Fibroblast of lung (primary cell): Measurements from ENCODE around the gene TBC1D17. TPM values are rescaled to one million over a fixed set of nuclear protein-coding genes. Genes with fewer than 3 reads are reported as not detected.

Experiments
- DNase-seq, 2 donors: peaks; one replicate each; pipeline versions ENCODE4 v3.0.0 to v3.0.0-alpha.2; 2010; ENCODE audit warnings: low read depth in 2 of 2
- H2AFZ ChIP-seq: 2 replicates; pipeline ENCODE4 v1.5.1; 2012; ENCODE audit warnings: low read length, control low read depth, inconsistent platforms
- H3K27ac ChIP-seq: 2 replicates; pipeline ENCODE4 v1.5.1; 2011; ENCODE audit warnings: low read length, control low read depth; ENCODE audit not compliant: insufficient read depth
- H3K27me3 ChIP-seq: 2 replicates; pipeline ENCODE4 v1.5.1; 2011; ENCODE audit warnings: mild to moderate bottlenecking, low read length; ENCODE audit not compliant: control insufficient read depth, insufficient read depth
- H3K36me3 ChIP-seq: 2 replicates; pipeline ENCODE4 v1.5.1; 2011; ENCODE audit warnings: low read length; ENCODE audit not compliant: control insufficient read depth, insufficient read depth
- H3K4me1 ChIP-seq: 2 replicates; pipeline ENCODE4 v1.5.1; 2011; ENCODE audit warnings: low read length; ENCODE audit not compliant: control insufficient read depth, insufficient read depth; ENCODE audit errors: extremely low read depth
- H3K4me2 ChIP-seq: 2 replicates; pipeline ENCODE4 v1.5.1; 2011; ENCODE audit warnings: low read length, control low read depth; ENCODE audit not compliant: insufficient read depth; ENCODE audit errors: extremely low read depth
- H3K4me3 ChIP-seq, 4 experiments: fragments of 200-600 bp in 1 of 4; sonication (generic) in 1 of 4; replicated peaks in 1 of 4; 2 replicates each; pipeline ENCODE4 v1.5.1; 2011 to 2016; ENCODE audit warnings: low read length in 4 of 4, low read depth in 3 of 4, mild to moderate bottlenecking in 3 of 4, control low read depth in 2 of 4, inconsistent platforms in 1 of 4, mixed read lengths in 1 of 4; ENCODE audit not compliant: insufficient read depth in 1 of 4; ENCODE audit errors: control extremely low read depth in 1 of 4
- H3K79me2 ChIP-seq: 2 replicates; pipeline ENCODE4 v1.5.1; 2012; ENCODE audit warnings: mild to moderate bottlenecking, low read length, inconsistent platforms; ENCODE audit not compliant: control insufficient read depth, insufficient read depth
- H3K9ac ChIP-seq: 2 replicates; pipeline ENCODE4 v1.5.1; 2011; ENCODE audit warnings: mild to moderate bottlenecking, low read length, control low read depth; ENCODE audit not compliant: insufficient read depth
- H3K9me3 ChIP-seq: 2 replicates; pipeline ENCODE4 v1.5.1; 2012; ENCODE audit warnings: low read depth, low read length; ENCODE audit not compliant: control insufficient read depth, insufficient read depth
- H4K20me1 ChIP-seq: 2 replicates; pipeline ENCODE4 v1.5.1; 2011; ENCODE audit warnings: low read length; ENCODE audit not compliant: control insufficient read depth, insufficient read depth; ENCODE audit errors: extremely low read depth
- CTCF ChIP-seq, 2 donors: IDR thresholded peaks in 1 of 2; conservative IDR thresholded peaks in 1 of 2; 1 replicate in 1 of 2; 2 replicates in 1 of 2; pipeline ENCODE4 v1.5.1; 2011 to 2012; ENCODE audit warnings: low read length in 2 of 2, control low read depth in 1 of 2, inconsistent platforms in 1 of 2, low read depth in 1 of 2, mild to moderate bottlenecking in 1 of 2
- EZH2 ChIP-seq: IDR thresholded peaks from 2 replicates; pipeline ENCODE4 v1.5.1; 2012; ENCODE audit warnings: low read length, control low read depth, mild to moderate bottlenecking; ENCODE audit errors: missing control alignments
- polyA plus RNA-seq, 2 donors: library from polyadenylated mRNA; depleted of rRNA in 1 of 2; stranded (reverse) in 1 of 2; unstranded in 1 of 2; fragments of >200 nt; gene quantifications; 2 replicates each; pipeline ENCODE4 v1.2.1, GENCODE V29; 2011 to 2012; ENCODE audit warnings: missing spikeins in 1 of 2
- total RNA-seq: library from RNA; depleted of rRNA; stranded (reverse); fragments of >200 nt; gene quantifications from 2 replicates; pipeline ENCODE4 v1.2.1, GENCODE V29; 2014

Gene TBC1D17
- total and polyA plus RNA-seq, 2 donors (not counting 1 experiment from before 2014, with no cell fraction given): 19.5 to 32.5 TPM

GRCh38 chr19:49892716-49893115 lies 15.2 kb downstream of the TBC1D17 start:
- Histone ChIP-seq H3K79me2 (no peaks in the 10 kb centered on the region), H3K36me3 (no peaks in the 10 kb centered on the region), H4K20me1 (no peaks in the 10 kb centered on the region), H3K27ac (no peak overlapping the region), H3K4me1 (peaks cover 7% of the 10 kb centered on the region), H2AFZ (no peak overlapping the region), H3K9ac (no peak overlapping the region), H3K4me3 (no peak overlapping the region), H3K9me3 (no peaks in the 10 kb centered on the region), H3K27me3 (no peaks in the 10 kb centered on the region), H3K4me2 (no peak overlapping the region)
- no peak for DNase-seq
- TF ChIP-seq EZH2 (no peak), CTCF (conservative IDR thresholded peaks at IDR 0.05 in 1 of 2, IDR thresholded peaks at IDR 0.05 in 1 of 2; ENCODE audit: low read depth in 1 of 2, low read length in 2 of 2) (no peak)

- H3K4me2 ChIP-seq: no peak overlapping the region
- no peaks in the 10 kb centered on the region for H4K20me1 ChIP-seq
- H3K27me3 ChIP-seq: no peaks in the 10 kb centered on the region
- H3K27ac ChIP-seq: no peak overlapping the region
- TF ChIP-seq CTCF (conservative IDR thresholded peaks at IDR 0.05 in 1 of 2, IDR thresholded peaks at IDR 0.05 in 1 of 2; ENCODE audit: low read depth in 1 of 2, low read length in 2 of 2) (no peak), EZH2 (no peak)
- no peak overlapping the region for H2AFZ ChIP-seq
- DNase-seq: no peak
- no peaks in the 10 kb centered on the region for H3K79me2 ChIP-seq
- H3K4me1 ChIP-seq: peaks cover 7% of the 10 kb centered on the region
- H3K9me3 ChIP-seq: no peaks in the 10 kb centered on the region
- no peak overlapping the region for H3K9ac ChIP-seq
- H3K4me3 ChIP-seq: no peak overlapping the region
- no peaks in the 10 kb centered on the region for H3K36me3 ChIP-seq
Observed at GRCh38 chr19:49894011-49894664, 16.6 kb downstream of the TBC1D17 start.

GRCh38 chr19:49894879-49895565 lies 17.5 kb downstream of the TBC1D17 start:
- Histone ChIP-seq H3K27ac (no peak overlapping the region), H3K4me1 (peaks cover 7% of the 10 kb centered on the region), H4K20me1 (no peaks in the 10 kb centered on the region), H3K9me3 (no peaks in the 10 kb centered on the region), H3K79me2 (no peaks in the 10 kb centered on the region), H3K4me2 (no peak overlapping the region), H3K27me3 (no peaks in the 10 kb centered on the region), H2AFZ (no peak overlapping the region), H3K4me3 (no peak overlapping the region), H3K36me3 (no peaks in the 10 kb centered on the region), H3K9ac (no peak overlapping the region)
- no peak for DNase-seq
- no peak for TF ChIP-seq CTCF (conservative IDR thresholded peaks at IDR 0.05 in 1 of 2, IDR thresholded peaks at IDR 0.05 in 1 of 2; ENCODE audit: low read depth in 1 of 2, low read length in 2 of 2)
- TF ChIP-seq EZH2: no peak
